A549 (cell line): Measurements from ENCODE around the gene AGTPBP1.

Experiments used
- CTCF ChIP-seq: fragments of >200 bp; sonication (Bioruptor Twin); formaldehyde crosslinking; IDR thresholded peaks from 3 replicates; pipeline ENCODE4 v1.5.1; 2016
- EHMT2 ChIP-seq: fragments of 200-600 bp; sonication (generic); IDR thresholded peaks from 2 replicates; pipeline ENCODE4 v1.6.1; 2016; ENCODE audit warnings: antibody characterized with exemption, low read depth, mild to moderate bottlenecking, moderate library complexity
- EP300 ChIP-seq, 2 experiments: fragments of >200 bp; sonication (Bioruptor Twin); formaldehyde crosslinking; IDR thresholded peaks; 2 replicates in 1 of 2; 3 replicates in 1 of 2; pipeline ENCODE4 v1.6.1; 2016 to 2017
- KDM5A ChIP-seq: fragments of 200-600 bp; sonication (generic); IDR thresholded peaks from 2 replicates; pipeline ENCODE4 v1.6.1; 2016; ENCODE audit warnings: antibody characterized with exemption, mild to moderate bottlenecking
- POLR2A ChIP-seq: IDR thresholded peaks from 2 replicates; pipeline ENCODE4 v1.6.1; 2012; ENCODE audit warnings: mild to moderate bottlenecking, low read length
- RFX5 ChIP-seq: fragments of 450-650 bp; IDR thresholded peaks from 2 replicates; pipeline ENCODE4 v1.7.1; 2014; ENCODE audit warnings: antibody characterized with exemption, mild to moderate bottlenecking, moderate library complexity

GRCh38 chr9:85658716-85659115 lies 83.0 kb downstream of the AGTPBP1 start:
- TF ChIP-seq RFX5 (no peak), CTCF (no peak), EP300 (IDR thresholded peaks at IDR 0.05) (no peak), EHMT2 (no peak), POLR2A (no peak), KDM5A (no peak)
